ENCODE measurements around the gene RCOR1. TPM values are rescaled to one million over a fixed set of nuclear protein-coding genes. Genes with fewer than 3 reads are reported as not detected.
"Not testable (repeated sequence)": the region's sequence is repeated elsewhere in the genome, so short reads cannot be mapped to it uniquely, and the experiment has no call there.

RCOR1 gene
- polyA plus RNA-seq, 4 donors = 37.5 to 42.2 (median 40.7) TPM

GRCh38 chr14:102625564-102626296, 33.3 kb downstream of the RCOR1 start:
- no peak for DNase-seq (ENCODE audit: low read depth in 4 of 4, low spot score in 3 of 4)

- no peak for DNase-seq (ENCODE audit: low read depth in 4 of 4, low spot score in 3 of 4)
Observed at GRCh38 chr14:102626530-102626929, 34.1 kb downstream of the RCOR1 start.

- no peak for DNase-seq (ENCODE audit: low read depth in 4 of 4, low spot score in 3 of 4)
Observed at GRCh38 chr14:102629011-102629444, 36.6 kb downstream of the RCOR1 start.

GRCh38 chr14:102629808-102630350, 37.4 kb downstream of the RCOR1 start:
- no peak for DNase-seq (ENCODE audit: low read depth in 4 of 4, low spot score in 3 of 4)

GRCh38 chr14:102630405-102630804, 38.0 kb downstream of the RCOR1 start:
- no peak for DNase-seq (ENCODE audit: low read depth in 4 of 4, low spot score in 3 of 4)

GRCh38 chr14:102630881-102631280, 38.4 kb downstream of the RCOR1 start:
- no peak for DNase-seq (ENCODE audit: low read depth in 4 of 4, low spot score in 3 of 4)

- DNase-seq (ENCODE audit: low read depth in 4 of 4, low spot score in 3 of 4) = no peak
Observed at GRCh38 chr14:102633906-102634595, 41.6 kb downstream of the RCOR1 start.

GRCh38 chr14:102639611-102640010, 47.2 kb downstream of the RCOR1 start:
- not testable (repeated sequence) for DNase-seq (ENCODE audit: low read depth in 4 of 4, low spot score in 3 of 4)

GRCh38 chr14:102644523-102644922, 52.1 kb downstream of the RCOR1 start:
- no peak for DNase-seq (ENCODE audit: low read depth in 4 of 4, low spot score in 3 of 4)

- DNase-seq (ENCODE audit: low read depth in 4 of 4, low spot score in 3 of 4) = no peak
Observed at GRCh38 chr14:102645746-102646440, 53.4 kb downstream of the RCOR1 start.

GRCh38 chr14:102646615-102647014, 54.2 kb downstream of the RCOR1 start:
- DNase-seq (ENCODE audit: low read depth in 4 of 4, low spot score in 3 of 4) = no peak

- DNase-seq (ENCODE audit: low read depth in 4 of 4, low spot score in 3 of 4) = no peak
Observed at GRCh38 chr14:102652194-102652593, 59.7 kb downstream of the RCOR1 start.

- DNase-seq (ENCODE audit: low read depth in 4 of 4, low spot score in 3 of 4) = no peak
Observed at GRCh38 chr14:102654298-102654697, 61.8 kb downstream of the RCOR1 start.

GRCh38 chr14:102655137-102655536, 62.7 kb downstream of the RCOR1 start:
- no peak for DNase-seq (ENCODE audit: low read depth in 4 of 4, low spot score in 3 of 4)

- no peak for DNase-seq (ENCODE audit: low read depth in 4 of 4, low spot score in 3 of 4)
Observed at GRCh38 chr14:102659797-102660196, 67.3 kb downstream of the RCOR1 start.

- no peak for DNase-seq (ENCODE audit: low read depth in 4 of 4, low spot score in 3 of 4)
Observed at GRCh38 chr14:102661614-102662013, 69.2 kb downstream of the RCOR1 start.

GRCh38 chr14:102662636-102663430, 70.4 kb downstream of the RCOR1 start:
- DNase-seq (ENCODE audit: low read depth in 4 of 4, low spot score in 3 of 4) = no peak

- DNase-seq (ENCODE audit: low read depth in 4 of 4, low spot score in 3 of 4) = no peak
Observed at GRCh38 chr14:102663440-102663839, 71.0 kb downstream of the RCOR1 start.

- DNase-seq (ENCODE audit: low read depth in 4 of 4, low spot score in 3 of 4) = no peak
Observed at GRCh38 chr14:102665621-102666020, 73.2 kb downstream of the RCOR1 start.

- DNase-seq (ENCODE audit: low read depth in 4 of 4, low spot score in 3 of 4) = no peak
Observed at GRCh38 chr14:102666635-102667034, 74.2 kb downstream of the RCOR1 start.

Measured in left renal pelvis (tissue), 4 donors.